ENCODE data around the gene UNC13B.

GRCh38 chr9:35380039-35380438, 218.2 kb downstream of the UNC13B start:
- TF ChIP-seq CTCF (conservative IDR thresholded peaks at IDR 0.05; ENCODE audit: low read depth, low read length) (no peak), EZH2 (IDR thresholded peaks at IDR 0.05; ENCODE audit: low read length, unreplicated experiment) (no peak), EZH2phosphoT487 (IDR thresholded peaks at IDR 0.05; ENCODE audit: borderline replicate concordance, low read length) (no peak)
